Tibial nerve (tissue), 4 donors: ENCODE data around the gene SWSAP1. TPM values are rescaled to one million over a fixed set of nuclear protein-coding genes. Genes with fewer than 3 reads are reported as not detected.
"Not testable (repeated sequence)": the region's sequence is repeated elsewhere in the genome, so short reads cannot be mapped to it uniquely, and the experiment has no call there.

Experiments used
- DNase-seq, 2 donors: peaks; one replicate each; pipeline ENCODE4 v3.0.0-alpha.2; 2019; ENCODE audit warnings: low spot score in 2 of 2
- H3K27ac ChIP-seq, 4 donors: fragments of 200-600 bp; sonication (generic) in 3 of 4; one replicate each; pipeline ENCODE4 v1.5.1; 2017 to 2019; ENCODE audit warnings: mild to moderate bottlenecking in 1 of 4
- H3K27me3 ChIP-seq, 2 donors: fragments of 200-600 bp; sonication (generic) in 1 of 2; one replicate each; pipeline versions ENCODE4 v1.5.1 to v1.6.0; 2017 to 2019
- H3K36me3 ChIP-seq, 3 donors: fragments of 200-600 bp; sonication (generic); one replicate each; pipeline ENCODE4 v1.5.1; 2018 to 2019
- H3K4me1 ChIP-seq, 4 donors: fragments of 200-600 bp; sonication (generic) in 3 of 4; one replicate each; pipeline ENCODE4 v1.5.1; 2017 to 2019
- H3K4me3 ChIP-seq, 4 donors: fragments of 200-600 bp; sonication (generic) in 3 of 4; one replicate each; pipeline ENCODE4 v1.5.1; 2017 to 2019; ENCODE audit warnings: mild to moderate bottlenecking in 1 of 4, moderate library complexity in 1 of 4
- H3K9me3 ChIP-seq, 4 donors: fragments of 200-600 bp; sonication (generic) in 3 of 4; one replicate each; pipeline ENCODE4 v1.5.1; 2017 to 2019
- EP300 ChIP-seq, 2 donors: sonication (generic); formaldehyde crosslinking; IDR thresholded peaks; one replicate each; pipeline ENCODE4 v1.6.1; 2017; ENCODE audit warnings: antibody characterized with exemption in 2 of 2, mild to moderate bottlenecking in 1 of 2
- POLR2A ChIP-seq, 2 donors: fragments of 450-650 bp; IDR thresholded peaks; one replicate each; pipeline ENCODE4 v1.6.1; 2017; ENCODE audit warnings: antibody characterized with exemption in 2 of 2, mild to moderate bottlenecking in 2 of 2, moderate library complexity in 2 of 2
- WGBS, 2 donors: methylation state at CpG; one replicate each; pipeline ENCODE4 v1.1.5; 2018; 5-methylcytosine and 5-hydroxymethylcytosine counted together
- total RNA-seq, 4 donors: library from RNA; depleted of rRNA; stranded (reverse); fragments of >200 nt; gene quantifications; one replicate each; pipeline ENCODE4 v1.1.0, GENCODE V29; 2016
- TF ChIP-seq, protein P1 (sequence below), 5 experiments: fragments of 200-600 bp in 3 of 5; fragments of 450-650 bp in 2 of 5; sonication (generic) in 3 of 5; IDR thresholded peaks; one replicate each; pipeline ENCODE4 v1.5.1; 2016 to 2019; ENCODE audit warnings: antibody characterized with exemption in 5 of 5, mild to moderate bottlenecking in 3 of 5, moderate library complexity in 2 of 5

SWSAP1 gene
- total RNA-seq, 4 donors from 2014 or later: 2.3 to 5.7 (median 2.8) TPM

DNA sequence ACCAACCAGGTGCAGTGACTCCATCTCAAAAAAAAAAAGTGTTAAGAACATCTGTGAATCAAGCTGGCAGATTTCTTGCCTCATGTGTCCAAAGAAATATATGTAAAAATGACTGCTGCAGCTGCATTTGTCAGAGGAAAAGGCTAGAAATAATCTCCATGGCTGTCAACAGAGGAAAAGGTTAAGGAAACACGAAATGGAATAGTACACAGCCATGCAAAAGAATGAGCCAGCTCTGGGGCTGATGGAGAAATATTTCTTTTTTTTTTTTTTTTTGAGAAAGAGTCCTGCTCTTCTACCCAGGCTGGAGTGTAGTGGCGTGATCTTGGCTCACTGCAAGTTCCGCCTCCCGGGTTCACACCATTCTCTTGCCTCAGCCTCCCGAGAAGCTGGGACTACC lies 41.6 kb upstream of the SWSAP1 start:
- WGBS, 2 donors: 94 to 95% methylated on average over 5 of the region's 5 CpGs
- H3K27me3 ChIP-seq: no peaks in the 10 kb centered on the region
- H3K9me3 ChIP-seq: no peaks in the 10 kb centered on the region
- no peak overlapping the region for H3K4me3 ChIP-seq
- peaks cover 4 to 96% (median 4%) of the 10 kb centered on the region in 3 donors for H3K36me3 ChIP-seq
- no peak for TF ChIP-seq EP300 (IDR thresholded peaks at IDR 0.05)
- no peak for TF ChIP-seq POLR2A (IDR thresholded peaks at IDR 0.05)
- TF ChIP-seq, protein P1, sequence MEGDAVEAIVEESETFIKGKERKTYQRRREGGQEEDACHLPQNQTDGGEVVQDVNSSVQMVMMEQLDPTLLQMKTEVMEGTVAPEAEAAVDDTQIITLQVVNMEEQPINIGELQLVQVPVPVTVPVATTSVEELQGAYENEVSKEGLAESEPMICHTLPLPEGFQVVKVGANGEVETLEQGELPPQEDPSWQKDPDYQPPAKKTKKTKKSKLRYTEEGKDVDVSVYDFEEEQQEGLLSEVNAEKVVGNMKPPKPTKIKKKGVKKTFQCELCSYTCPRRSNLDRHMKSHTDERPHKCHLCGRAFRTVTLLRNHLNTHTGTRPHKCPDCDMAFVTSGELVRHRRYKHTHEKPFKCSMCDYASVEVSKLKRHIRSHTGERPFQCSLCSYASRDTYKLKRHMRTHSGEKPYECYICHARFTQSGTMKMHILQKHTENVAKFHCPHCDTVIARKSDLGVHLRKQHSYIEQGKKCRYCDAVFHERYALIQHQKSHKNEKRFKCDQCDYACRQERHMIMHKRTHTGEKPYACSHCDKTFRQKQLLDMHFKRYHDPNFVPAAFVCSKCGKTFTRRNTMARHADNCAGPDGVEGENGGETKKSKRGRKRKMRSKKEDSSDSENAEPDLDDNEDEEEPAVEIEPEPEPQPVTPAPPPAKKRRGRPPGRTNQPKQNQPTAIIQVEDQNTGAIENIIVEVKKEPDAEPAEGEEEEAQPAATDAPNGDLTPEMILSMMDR (IDR thresholded peaks at IDR 0.05): no peak
- H3K27ac ChIP-seq: no peak overlapping the region
- H3K4me1 ChIP-seq: peaks cover 0 to 1% (median 0%) of the 10 kb centered on the region in 4 donors
- DNase-seq: no peak

DNA sequence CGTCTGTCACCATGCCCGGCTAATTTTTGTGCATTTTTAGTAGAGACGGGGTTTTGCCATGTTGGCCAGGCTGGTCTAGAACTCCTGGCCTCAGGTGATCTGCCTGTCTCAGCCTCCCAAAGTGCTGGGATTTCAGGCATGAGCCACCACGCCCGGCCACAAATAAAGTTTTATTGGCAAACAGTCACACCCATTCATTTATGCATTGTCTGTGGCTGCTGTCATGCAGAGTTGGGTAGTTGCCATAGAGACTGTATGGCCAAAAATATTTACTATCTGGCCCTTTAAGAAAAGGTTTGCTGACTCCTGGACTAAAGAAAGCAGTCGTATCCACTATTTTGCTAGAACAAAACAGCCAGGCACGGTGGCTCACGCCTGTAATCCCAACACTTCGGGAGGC lies 40.6 kb upstream of the SWSAP1 start:
- WGBS, 2 donors: 86 to 87% methylated on average over 9 of the region's 9 CpGs
- H3K36me3 ChIP-seq: peaks cover 4 to 86% (median 4%) of the 10 kb centered on the region in 3 donors

DNA sequence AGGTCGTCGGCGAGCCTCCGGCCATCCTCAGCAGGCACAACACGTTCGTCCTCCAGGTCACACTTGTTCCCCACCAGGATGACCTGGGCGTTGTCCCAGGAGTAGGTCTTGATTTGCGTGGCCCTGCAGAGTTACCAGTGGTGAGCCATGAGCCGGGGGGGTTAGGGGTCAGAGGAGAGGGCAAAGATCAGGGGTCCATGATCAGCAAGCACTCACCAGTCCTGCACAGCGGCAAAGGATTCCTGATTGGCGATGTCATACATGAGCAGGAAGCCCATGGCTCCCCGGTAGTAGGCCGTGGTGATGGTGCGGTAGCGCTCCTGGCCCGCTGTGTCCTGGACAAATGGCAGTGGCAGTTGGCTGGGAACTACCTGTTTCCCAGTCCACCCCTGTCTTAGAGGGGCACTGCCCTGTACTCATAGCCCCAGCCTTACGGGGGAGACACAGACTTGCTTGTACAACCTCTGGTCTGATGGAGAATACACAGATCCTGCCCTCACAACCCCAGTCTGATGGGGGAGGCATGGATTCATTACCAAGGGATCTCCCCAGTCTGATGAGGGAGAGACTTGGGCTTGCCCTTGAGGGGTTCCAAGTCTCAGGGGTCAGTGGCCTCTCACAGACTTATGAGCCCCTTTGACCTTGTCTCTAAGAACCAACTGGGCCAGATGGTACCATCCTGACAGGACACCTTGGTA lies 38.9 kb upstream of the SWSAP1 start:
- Histone ChIP-seq H3K4me3 (no peak overlapping the region), H3K27me3 (no peaks in the 10 kb centered on the region), H3K27ac (no peak overlapping the region), H3K4me1 (peaks cover 0 to 24% (median 7%) of the 10 kb centered on the region in 4 donors), H3K36me3 (peaks cover 4 to 68% (median 4%) of the 10 kb centered on the region in 3 donors), H3K9me3 (no peaks in the 10 kb centered on the region)
- WGBS, 2 donors: 92 to 95% methylated on average over 11 to 16 of the region's 17 CpGs
- TF ChIP-seq, protein P1 (IDR thresholded peaks at IDR 0.05): no peak
- no peak for TF ChIP-seq EP300 (IDR thresholded peaks at IDR 0.05)
- no peak for DNase-seq

More for the DNA sequence above, 40.6 kb upstream of the SWSAP1 start:
- H3K4me3 ChIP-seq, H3K27me3 ChIP-seq, DNase-seq, H3K27ac ChIP-seq, H3K9me3 ChIP-seq: not testable (repeated sequence)
- H3K4me1 ChIP-seq: peaks cover 0 to 12% (median 1%) of the 10 kb centered on the region in 4 donors

DNA sequence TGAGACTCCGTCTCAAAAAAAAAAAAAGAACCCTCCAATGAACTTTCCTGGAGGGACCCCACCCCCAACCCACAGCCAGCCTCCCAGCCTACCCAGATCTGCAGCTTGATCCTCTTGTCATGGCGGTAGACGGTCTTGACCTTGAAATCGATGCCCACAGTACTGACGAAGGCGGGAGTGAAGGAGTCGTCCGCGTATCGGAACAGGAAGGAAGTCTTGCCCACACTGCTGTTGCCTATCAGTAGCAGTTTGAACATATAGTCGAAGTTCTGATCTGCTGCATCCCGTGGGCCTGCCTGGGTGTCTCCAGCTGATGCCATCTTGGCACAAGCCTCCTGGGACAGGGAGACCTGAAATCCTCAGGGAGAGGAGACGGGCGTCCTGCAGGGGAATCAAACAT lies 37.4 kb upstream of the SWSAP1 start:
- Histone ChIP-seq H3K4me3 (no peak overlapping the region), H3K9me3 (no peaks in the 10 kb centered on the region), H3K4me1 (peaks cover 0 to 24% (median 7%) of the 10 kb centered on the region in 4 donors), H3K27me3 (no peaks in the 10 kb centered on the region), H3K36me3 (peaks cover 4 to 62% (median 4%) of the 10 kb centered on the region in 3 donors), H3K27ac (no peak overlapping the region)
- TF ChIP-seq, protein P1 (IDR thresholded peaks at IDR 0.05): no peak
- no peak for TF ChIP-seq POLR2A (IDR thresholded peaks at IDR 0.05)
- TF ChIP-seq EP300 (IDR thresholded peaks at IDR 0.05): no peak
- WGBS, 2 donors: 74 to 81% methylated on average over 14 of the region's 14 CpGs
- no peak for DNase-seq

DNA sequence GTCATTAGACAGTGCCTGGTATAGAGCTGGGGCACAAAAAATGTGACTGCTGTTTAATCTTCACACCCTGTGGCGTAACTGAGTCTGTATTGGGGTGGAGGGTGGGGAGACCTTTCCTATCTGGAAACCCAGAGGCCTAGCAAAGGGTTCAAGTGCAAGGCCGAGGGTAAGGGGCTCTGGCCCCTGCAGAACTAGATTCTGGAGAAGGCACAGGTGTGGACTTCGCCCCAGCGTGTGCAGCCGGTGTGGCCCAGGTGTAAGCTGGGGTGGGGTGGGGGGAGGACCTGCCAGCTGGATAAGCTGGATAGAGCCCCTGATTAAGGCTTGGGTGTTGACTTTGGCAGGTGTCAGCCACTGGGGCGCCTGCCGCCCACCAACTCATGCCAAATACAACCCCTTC lies 36.3 kb upstream of the SWSAP1 start:
- no peak for DNase-seq
- Histone ChIP-seq H3K36me3 (peaks cover 0 to 60% (median 4%) of the 10 kb centered on the region in 3 donors), H3K9me3 (no peaks in the 10 kb centered on the region), H3K27me3 (no peaks in the 10 kb centered on the region), H3K27ac (peak overlapping the region in 3 of 4 donors; percentile 86 to 92 (median 90)), H3K4me3 (peak overlapping the region in 2 of 4 donors; percentile 82 to 84), H3K4me1 (peaks cover 0 to 26% (median 7%) of the 10 kb centered on the region in 4 donors)
- TF ChIP-seq, protein P1 (IDR thresholded peaks at IDR 0.05): no peak
- no peak for TF ChIP-seq EP300 (IDR thresholded peaks at IDR 0.05)
- WGBS, 2 donors: 77 to 86% methylated on average over 7 of the region's 7 CpGs
